IMR-90 (cell line): Measurements from ENCODE around the gene RYR3. TPM values are rescaled to one million over a fixed set of nuclear protein-coding genes. Genes with fewer than 3 reads are reported as not detected.

Experiments
- ATAC-seq: fragments of 200-7000 bp; cut with Tn5 transposase; 2 replicates; pipeline ENCODE4 v1.9.1; 2020; ENCODE audit warnings: low read depth, mild to moderate bottlenecking, moderate library complexity
- BruUV-seq: library from RNA; stranded (reverse); fragments of 400-500 nt; replicated peaks from 2 replicates; lab custom pipeline; 2021; lab: Mats Ljungman, UMichigan
- CTCF ChIA-PET: fragments of 300-600 bp; formaldehyde crosslinking; extraction: SDS; loops from one replicate; lab custom pipeline; 2021; ENCODE audit warnings: antibody characterized with exemption; lab: Yijun Ruan, JAX
- POLR2A ChIA-PET: fragments of 300-600 bp; sonication (Branson Sonifier 250); formaldehyde crosslinking; loops from one replicate; lab custom pipeline; 2022; ENCODE audit warnings: antibody characterized with exemption; ENCODE audit not compliant: unreplicated experiment; lab: Charles Lee
- DNase-seq: peaks from one replicate; pipeline ENCODE4 v3.0.0; 2013
- H2AFZ ChIP-seq: replicated peaks from 2 replicates; pipeline ENCODE3; 2013; ENCODE audit warnings: low read length, mild to moderate bottlenecking; ENCODE audit not compliant: poor library complexity
- H2AK5ac ChIP-seq: 2 replicates; pipeline ENCODE4 v1.6.1; 2013; ENCODE audit warnings: low read depth, low read length, inconsistent platforms
- H2AK9ac ChIP-seq: replicated peaks from 2 replicates; pipeline ENCODE3; 2013; ENCODE audit warnings: mild to moderate bottlenecking, low read depth, low read length, moderate library complexity; ENCODE audit not compliant: poor library complexity
- H2BK120ac ChIP-seq: 2 replicates; pipeline ENCODE4 v1.6.1; 2013; ENCODE audit warnings: low read depth, low read length, inconsistent platforms
- H2BK15ac ChIP-seq: 3 replicates; pipeline ENCODE4 v1.6.1; 2013; ENCODE audit warnings: low read depth, low read length, inconsistent platforms
- H2BK20ac ChIP-seq: 2 replicates; pipeline ENCODE4 v1.6.1; 2013; ENCODE audit warnings: low read depth, mild to moderate bottlenecking, inconsistent platforms, low read length, moderate library complexity
- H2BK5ac ChIP-seq: 2 replicates; pipeline ENCODE4 v1.6.1; 2013; ENCODE audit warnings: mild to moderate bottlenecking, low read depth, low read length, inconsistent platforms; ENCODE audit not compliant: poor library complexity, severe bottlenecking
- H3K14ac ChIP-seq: replicated peaks from 2 replicates; pipeline ENCODE4 v1.6.1; 2013; ENCODE audit warnings: low read depth, low read length, inconsistent platforms
- H3K18ac ChIP-seq: 2 replicates; pipeline ENCODE4 v1.6.1; 2013; ENCODE audit warnings: low read depth, low read length, control low read depth
- H3K23ac ChIP-seq: 2 replicates; pipeline ENCODE4 v1.6.1; 2013; ENCODE audit warnings: low read depth, low read length, inconsistent platforms
- H3K27ac ChIP-seq: 2 replicates; pipeline ENCODE4 v1.5.1; 2013; ENCODE audit warnings: mild to moderate bottlenecking, control low read depth, low read length; ENCODE audit not compliant: insufficient read depth
- H3K27me3 ChIP-seq: 2 replicates; pipeline ENCODE4 v1.6.1; 2013; ENCODE audit warnings: low read length; ENCODE audit not compliant: control insufficient read depth, insufficient read depth
- H3K36me3 ChIP-seq: 2 replicates; pipeline ENCODE4 v1.6.1; 2013; ENCODE audit warnings: low read length, mixed read lengths; ENCODE audit not compliant: control insufficient read depth, insufficient read depth
- H3K4ac ChIP-seq: 2 replicates; pipeline ENCODE4 v1.6.1; 2013; ENCODE audit warnings: low read depth, low read length, inconsistent platforms
- H3K4me1 ChIP-seq: 2 replicates; pipeline ENCODE4 v1.6.1; 2013; ENCODE audit warnings: low read length, mixed read lengths; ENCODE audit not compliant: control insufficient read depth, insufficient read depth
- H3K4me2 ChIP-seq: 2 replicates; pipeline ENCODE4 v1.6.1; 2013; ENCODE audit warnings: low read depth, mild to moderate bottlenecking, control low read depth, low read length, moderate library complexity
- H3K4me3 ChIP-seq: 2 replicates; pipeline ENCODE4 v1.5.1; 2013; ENCODE audit warnings: low read depth, mild to moderate bottlenecking, control low read depth, low read length, moderate library complexity; ENCODE audit not compliant: insufficient read depth
- H3K56ac ChIP-seq: 2 replicates; pipeline ENCODE4 v1.6.1; 2013; ENCODE audit warnings: low read length, inconsistent platforms; ENCODE audit not compliant: insufficient read depth; ENCODE audit errors: extremely low read depth
- H3K79me1 ChIP-seq, 2 experiments: 2 replicates each; pipeline ENCODE4 v1.6.1; 2013; ENCODE audit warnings: low read length in 2 of 2, inconsistent platforms in 1 of 2, low read depth in 1 of 2
- H3K9ac ChIP-seq: 2 replicates; pipeline ENCODE4 v1.6.1; 2013; ENCODE audit warnings: low read depth, low read length, control low read depth
- H3K9me1 ChIP-seq: 2 replicates; pipeline ENCODE4 v1.6.1; 2013; ENCODE audit warnings: low read length, inconsistent platforms; ENCODE audit not compliant: insufficient read depth
- H3K9me3 ChIP-seq: 2 replicates; pipeline ENCODE4 v1.6.1; 2013; ENCODE audit warnings: low read length; ENCODE audit not compliant: control insufficient read depth, insufficient read depth
- H4K20me1 ChIP-seq: 2 replicates; pipeline ENCODE4 v1.6.1; 2013; ENCODE audit warnings: low read length, inconsistent platforms; ENCODE audit not compliant: insufficient read depth
- H4K5ac ChIP-seq: 2 replicates; pipeline ENCODE4 v1.6.1; 2013; ENCODE audit warnings: mild to moderate bottlenecking, low read depth, low read length, control low read depth
- H4K8ac ChIP-seq, 2 experiments: 2 replicates each; pipeline ENCODE4 v1.6.1; 2013; ENCODE audit warnings: low read depth in 2 of 2, low read length in 2 of 2, control low read depth in 1 of 2, inconsistent platforms in 1 of 2
- H4K91ac ChIP-seq: 2 replicates; pipeline ENCODE4 v1.6.1; 2013; ENCODE audit warnings: low read depth, low read length, inconsistent platforms; ENCODE audit not compliant: insufficient read depth
- BHLHE40 ChIP-seq: fragments of 150-350 bp; IDR thresholded peaks from 2 replicates; pipeline ENCODE4 v1.6.1; 2016; ENCODE audit warnings: mild to moderate bottlenecking, low read depth, low read length
- CHD1 ChIP-seq: IDR thresholded peaks from 2 replicates; pipeline ENCODE4 v1.6.1; 2012; ENCODE audit warnings: low read depth, low read length, improper control_type of control experiment
- ELK1 ChIP-seq: fragments of 150-350 bp; IDR thresholded peaks from 2 replicates; pipeline ENCODE4 v1.6.1; 2016; ENCODE audit warnings: low read depth, mild to moderate bottlenecking, low read length, moderate library complexity, borderline replicate concordance
- FOS ChIP-seq: fragments of 150-350 bp; IDR thresholded peaks from 2 replicates; pipeline ENCODE4 v1.6.1; 2016; ENCODE audit warnings: low read depth, low read length
- MAFK ChIP-seq: IDR thresholded peaks from 2 replicates; pipeline ENCODE4 v1.6.1; 2012; ENCODE audit warnings: low read depth, low read length, improper control_type of control experiment
- MAZ ChIP-seq: IDR thresholded peaks from 2 replicates; pipeline ENCODE4 v1.6.1; 2012; ENCODE audit warnings: low read depth, mild to moderate bottlenecking, low read length, improper control_type of control experiment, moderate library complexity, borderline replicate concordance
- NFE2L2 ChIP-seq: fragments of 150-350 bp; IDR thresholded peaks from 2 replicates; pipeline ENCODE4 v1.6.1; 2016; ENCODE audit warnings: low read depth, mild to moderate bottlenecking, low read length
- POLR2A ChIP-seq: IDR thresholded peaks from 2 replicates; pipeline ENCODE4 v1.6.1; 2012; ENCODE audit warnings: mild to moderate bottlenecking, low read depth, low read length
- RAD21 ChIP-seq: IDR thresholded peaks from 2 replicates; pipeline ENCODE4 v1.6.1; 2012; ENCODE audit warnings: low read length, improper control_type of control experiment
- RFX5 ChIP-seq: IDR thresholded peaks from 2 replicates; pipeline ENCODE4 v1.8.0; 2012; ENCODE audit warnings: low read depth, mild to moderate bottlenecking, low read length, moderate library complexity
- SMC3 ChIP-seq: fragments of 150-350 bp; IDR thresholded peaks from 2 replicates; pipeline ENCODE4 v1.6.1; 2016; ENCODE audit warnings: low read depth, mild to moderate bottlenecking, antibody characterized with exemption, low read length, moderate library complexity
- WGBS, 2 experiments: methylation state at CpG; one replicate each; pipeline versions ENCODE4 v1.1.5 to v1.1.7; 2013; ENCODE audit warnings: missing lambda C conversion rate in 2 of 2; ENCODE audit not compliant: insufficient read length in 1 of 2; ENCODE audit errors: extremely low coverage in 2 of 2; 5-methylcytosine and 5-hydroxymethylcytosine counted together
- dilution Hi-C: fragments of 300-500 bp; cut with HindIII; formaldehyde crosslinking; loops from one replicate; pipeline ENCODE4 v1.14.3; 2018; ENCODE audit warnings: low sequenced_read_pairs; ENCODE audit not compliant: unreplicated experiment
- in situ Hi-C: fragments of 300-500 bp; cut with MboI; formaldehyde crosslinking; loops from 3 replicates; pipeline ENCODE4 v1.14.3; 2019; ENCODE audit warnings: low sequenced_read_pairs, inconsistent platforms, mixed read lengths
- intact Hi-C: fragments of 100-400 bp; cut with micrococcal nuclease; formaldehyde crosslinking; loops from 2 replicates; pipeline ENCODE4 v1.10.0; 2022
- polyA plus RNA-seq, 3 experiments: library from polyadenylated mRNA; depleted of rRNA; stranded (reverse); fragments of >200 nt; gene quantifications; 2 replicates each; pipeline ENCODE4 v1.2.3, GENCODE V29; 2012; ENCODE audit warnings: low replicate concordance in 1 of 3
- total RNA-seq: library from RNA; depleted of rRNA; stranded (reverse); fragments of >200 nt; gene quantifications from 2 replicates; pipeline ENCODE4 v1.2.3, GENCODE V29; 2012

The RYR3 gene
- total and polyA plus RNA-seq, 2 of the 4 experiments (the other 2 are of a cell fraction): 0.18 TPM; not detected in 1

- H2AFZ ChIP-seq: no peak overlapping the region
- no peak overlapping the region for H3K18ac ChIP-seq
- ChIA-PET CTCF (no interaction called here), POLR2A (no interaction called here)
- H3K4me1 ChIP-seq: no peaks in the 10 kb centered on the region
- no peak overlapping the region for H3K4me3 ChIP-seq
- no peak overlapping the region for H3K9ac ChIP-seq
- H3K4me2 ChIP-seq: no peak overlapping the region
- H3K27me3 ChIP-seq: no peaks in the 10 kb centered on the region; the same call in 1 of the 2 replicates
- TF ChIP-seq RAD21 (no peak), MAZ (no peak), SMC3 (no peak), RFX5 (no peak), MAFK (no peak), BHLHE40 (no peak), FOS (no peak), CHD1 (no peak), NFE2L2 (no peak), POLR2A (no peak), ELK1 (no peak)
- dilution Hi-C loops (no loop called here), in situ Hi-C loops (no loop called here), intact Hi-C loops (no loop called here)
- H2BK120ac ChIP-seq: no peak overlapping the region
- no peak overlapping the region for H2BK5ac ChIP-seq
- no peak overlapping the region for H2AK9ac ChIP-seq
- BruUV-seq: no TSS peak
- no peak for ATAC-seq
- H3K56ac ChIP-seq: no peak overlapping the region
- no peak overlapping the region for H4K5ac ChIP-seq
- no peaks in the 10 kb centered on the region for H3K79me1 ChIP-seq
- no peaks in the 10 kb centered on the region for H3K9me1 ChIP-seq
- no peak overlapping the region for H3K14ac ChIP-seq
- H4K20me1 ChIP-seq: no peaks in the 10 kb centered on the region
- H2BK15ac ChIP-seq: no peak overlapping the region
- H3K9me3 ChIP-seq: no peaks in the 10 kb centered on the region
- no peaks in the 10 kb centered on the region for H3K36me3 ChIP-seq
- H3K27ac ChIP-seq: no peak overlapping the region
- WGBS, 2 experiments: 0% methylated on average over 1 of the region's 6 CpGs; no CpG with 5 or more reads in 1 of the 2 experiments
- H3K4ac ChIP-seq: no peak overlapping the region
- DNase-seq: no peak
- no peak overlapping the region for H3K23ac ChIP-seq
- H4K8ac ChIP-seq: no peak overlapping the region
- H4K91ac ChIP-seq: no peak overlapping the region
- H2AK5ac ChIP-seq: no peak overlapping the region
- no peak overlapping the region for H2BK20ac ChIP-seq
These were observed 156.5 kb downstream of the RYR3 start for GRCh38 chr15:33467146-33467815.
